Tibial artery (tissue), 4 donors: ENCODE data around the gene CACNA1B.

Experiments
- DNase-seq, 2 donors: peaks; one replicate each; pipeline ENCODE4 v3.0.0-alpha.2; 2019
- H3K27ac ChIP-seq, 2 donors: fragments of 200-600 bp; sonication (generic) in 1 of 2; 1 replicate in 1 of 2; 2 replicates in 1 of 2; pipeline ENCODE4 v1.5.1; 2018 to 2019; ENCODE audit warnings: mild to moderate bottlenecking in 1 of 2
- H3K27me3 ChIP-seq, 2 donors: fragments of 200-600 bp; sonication (generic) in 1 of 2; one replicate each; pipeline versions ENCODE4 v1.5.1 to v1.6.0; 2016 to 2019
- H3K36me3 ChIP-seq, 3 donors: fragments of 200-600 bp; sonication (generic) in 2 of 3; one replicate each; pipeline ENCODE4 v1.5.1; 2016 to 2019; ENCODE audit warnings: mild to moderate bottlenecking in 2 of 3
- H3K4me1 ChIP-seq, 4 donors: fragments of 200-600 bp; sonication (generic) in 2 of 4; 1 replicate in 3 of 4; 2 replicates in 1 of 4; pipeline ENCODE4 v1.5.1; 2016 to 2019
- H3K4me3 ChIP-seq, 2 donors: fragments of 200-600 bp; sonication (generic) in 1 of 2; 1 replicate in 1 of 2; 2 replicates in 1 of 2; pipeline ENCODE4 v1.5.1; 2018 to 2019; ENCODE audit warnings: mild to moderate bottlenecking in 2 of 2
- H3K9me3 ChIP-seq, 3 donors: fragments of 200-600 bp; sonication (generic) in 1 of 3; one replicate each; pipeline ENCODE4 v1.5.1; 2016 to 2019
- CTCF ChIP-seq, 2 experiments: fragments of 200-600 bp in 1 of 2; fragments of 450-650 bp in 1 of 2; IDR thresholded peaks; one replicate each; pipeline ENCODE4 v1.5.1; 2017 to 2019; ENCODE audit warnings: antibody characterized with exemption in 2 of 2, mild to moderate bottlenecking in 1 of 2, moderate library complexity in 1 of 2
- intact Hi-C: fragments of 100-400 bp; cut with DNase I; formaldehyde crosslinking; loops from one replicate; pipeline ENCODE4 v1.15.0; 2023; ENCODE audit warnings: low total_unique reads

Gene CACNA1B

GRCh38 chr9:137965177-137965795 lies 87.7 kb downstream of the CACNA1B start:
- intact Hi-C loops = no loop called here
- Histone ChIP-seq H3K27ac (no peak overlapping the region), H3K27me3 (no peaks in the 10 kb centered on the region), H3K4me3 (no peak overlapping the region), H3K9me3 (no peaks in the 10 kb centered on the region), H3K36me3 (no peaks in the 10 kb centered on the region), H3K4me1 (no peaks in the 10 kb centered on the region)
- DNase-seq = peak in 1 of 2 donors; percentile 18
- no peak for TF ChIP-seq CTCF (IDR thresholded peaks at IDR 0.05)

- H3K9me3 ChIP-seq = no peaks in the 10 kb centered on the region
- no peak for TF ChIP-seq CTCF (IDR thresholded peaks at IDR 0.05)
- H3K4me3 ChIP-seq = no peak overlapping the region
- peaks cover 0 to 19% of the 10 kb centered on the region in 2 donors for H3K27me3 ChIP-seq
- H3K27ac ChIP-seq = no peak overlapping the region
- H3K36me3 ChIP-seq = no peaks in the 10 kb centered on the region
- intact Hi-C loops = no loop called here
- no peaks in the 10 kb centered on the region for H3K4me1 ChIP-seq
- peak in 1 of 2 donors; percentile 45 for DNase-seq
These were observed 89.8 kb downstream of the CACNA1B start for GRCh38 chr9:137967280-137967953.

GRCh38 chr9:137968235-137968634 lies 90.7 kb downstream of the CACNA1B start:
- Histone ChIP-seq H3K9me3 (no peaks in the 10 kb centered on the region), H3K36me3 (no peaks in the 10 kb centered on the region), H3K4me1 (no peaks in the 10 kb centered on the region), H3K27ac (no peak overlapping the region), H3K27me3 (peaks cover 0 to 23% of the 10 kb centered on the region in 2 donors), H3K4me3 (no peak overlapping the region)
- intact Hi-C loops = no loop called here
- DNase-seq = peak in 1 of 2 donors; percentile 40
- TF ChIP-seq CTCF (IDR thresholded peaks at IDR 0.05) = no peak

GRCh38 chr9:137969008-137969407 lies 91.4 kb downstream of the CACNA1B start:
- DNase-seq = peak in 1 of 2 donors; percentile 41
- H3K4me1 ChIP-seq = no peaks in the 10 kb centered on the region
- no peaks in the 10 kb centered on the region for H3K9me3 ChIP-seq
- TF ChIP-seq CTCF (IDR thresholded peaks at IDR 0.05) = no peak
- H3K27ac ChIP-seq = no peak overlapping the region
- intact Hi-C loops = no loop called here
- no peak overlapping the region for H3K4me3 ChIP-seq
- peaks cover 0 to 25% of the 10 kb centered on the region in 2 donors for H3K27me3 ChIP-seq
- no peaks in the 10 kb centered on the region for H3K36me3 ChIP-seq

GRCh38 chr9:137969685-137970084 lies 92.1 kb downstream of the CACNA1B start:
- no peak overlapping the region for H3K27ac ChIP-seq
- H3K4me1 ChIP-seq = no peaks in the 10 kb centered on the region
- no peak for DNase-seq
- H3K4me3 ChIP-seq = no peak overlapping the region
- H3K9me3 ChIP-seq = no peaks in the 10 kb centered on the region
- no peaks in the 10 kb centered on the region for H3K36me3 ChIP-seq
- TF ChIP-seq CTCF (IDR thresholded peaks at IDR 0.05) = no peak
- intact Hi-C loops = no loop called here
- peaks cover 0 to 25% of the 10 kb centered on the region in 2 donors for H3K27me3 ChIP-seq
